ENCODE measurements around the gene ZNF503.

The ZNF503 gene

GRCh38 chr10:75435291-75435690 is 33.7 kb upstream of the ZNF503 start:
- no peak for DNase-seq
- TF ChIP-seq, protein P1, sequence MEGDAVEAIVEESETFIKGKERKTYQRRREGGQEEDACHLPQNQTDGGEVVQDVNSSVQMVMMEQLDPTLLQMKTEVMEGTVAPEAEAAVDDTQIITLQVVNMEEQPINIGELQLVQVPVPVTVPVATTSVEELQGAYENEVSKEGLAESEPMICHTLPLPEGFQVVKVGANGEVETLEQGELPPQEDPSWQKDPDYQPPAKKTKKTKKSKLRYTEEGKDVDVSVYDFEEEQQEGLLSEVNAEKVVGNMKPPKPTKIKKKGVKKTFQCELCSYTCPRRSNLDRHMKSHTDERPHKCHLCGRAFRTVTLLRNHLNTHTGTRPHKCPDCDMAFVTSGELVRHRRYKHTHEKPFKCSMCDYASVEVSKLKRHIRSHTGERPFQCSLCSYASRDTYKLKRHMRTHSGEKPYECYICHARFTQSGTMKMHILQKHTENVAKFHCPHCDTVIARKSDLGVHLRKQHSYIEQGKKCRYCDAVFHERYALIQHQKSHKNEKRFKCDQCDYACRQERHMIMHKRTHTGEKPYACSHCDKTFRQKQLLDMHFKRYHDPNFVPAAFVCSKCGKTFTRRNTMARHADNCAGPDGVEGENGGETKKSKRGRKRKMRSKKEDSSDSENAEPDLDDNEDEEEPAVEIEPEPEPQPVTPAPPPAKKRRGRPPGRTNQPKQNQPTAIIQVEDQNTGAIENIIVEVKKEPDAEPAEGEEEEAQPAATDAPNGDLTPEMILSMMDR (IDR thresholded peaks at IDR 0.05) = no peak
- Histone ChIP-seq H3K36me3 (no peaks in the 10 kb centered on the region), H3K4me1 (peaks cover 0 to 19% (median 10%) of the 10 kb centered on the region in 4 donors), H3K27me3 (no peaks in the 10 kb centered on the region), H3K9me3 (no peaks in the 10 kb centered on the region), H3K27ac (no peak overlapping the region), H3K4me3 (no peak overlapping the region)
- intact Hi-C loops (cut with DNase I; ENCODE audit: low total_unique reads) = no loop called here

- Histone ChIP-seq H3K27me3 (no peaks in the 10 kb centered on the region), H3K4me3 (no peak overlapping the region), H3K27ac (no peak overlapping the region), H3K36me3 (no peaks in the 10 kb centered on the region), H3K4me1 (peaks cover 0 to 19% (median 10%) of the 10 kb centered on the region in 4 donors), H3K9me3 (no peaks in the 10 kb centered on the region)
- TF ChIP-seq, protein P1 (IDR thresholded peaks at IDR 0.05) = no peak
- no peak for DNase-seq
- intact Hi-C loops (cut with DNase I; ENCODE audit: low total_unique reads) = no loop called here
Observed at GRCh38 chr10:75434291-75434690, 32.7 kb upstream of the ZNF503 start.

DNA sequence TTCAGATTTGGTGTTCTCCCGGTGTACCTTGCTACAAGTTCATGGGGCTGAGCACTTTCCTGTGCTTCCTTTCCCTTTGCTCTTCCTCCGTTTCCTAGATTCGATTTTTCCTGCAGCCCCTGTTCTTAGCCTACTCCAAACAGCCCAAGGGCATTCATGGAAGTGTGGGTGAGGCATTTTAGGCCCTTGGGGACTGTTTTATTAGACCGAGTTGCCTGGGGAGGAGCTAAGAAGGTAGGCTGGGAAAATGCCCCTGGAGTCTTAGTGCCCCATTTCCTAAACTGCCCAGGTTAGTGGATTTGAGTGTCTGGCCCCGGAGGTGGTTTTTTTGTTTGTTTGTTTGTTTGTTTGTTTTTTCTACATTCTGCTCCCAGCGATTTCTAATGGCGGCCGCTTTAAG is 31.7 kb upstream of the ZNF503 start:
- DNase-seq = no peak
- Histone ChIP-seq H3K9me3 (no peaks in the 10 kb centered on the region), H3K27ac (no peak overlapping the region), H3K4me3 (no peak overlapping the region), H3K27me3 (no peaks in the 10 kb centered on the region), H3K36me3 (no peaks in the 10 kb centered on the region), H3K4me1 (peaks cover 0 to 19% (median 10%) of the 10 kb centered on the region in 4 donors)
- TF ChIP-seq, protein P1 (IDR thresholded peaks at IDR 0.05) = no peak
- intact Hi-C loops (cut with DNase I; ENCODE audit: low total_unique reads) = no loop called here

DNA sequence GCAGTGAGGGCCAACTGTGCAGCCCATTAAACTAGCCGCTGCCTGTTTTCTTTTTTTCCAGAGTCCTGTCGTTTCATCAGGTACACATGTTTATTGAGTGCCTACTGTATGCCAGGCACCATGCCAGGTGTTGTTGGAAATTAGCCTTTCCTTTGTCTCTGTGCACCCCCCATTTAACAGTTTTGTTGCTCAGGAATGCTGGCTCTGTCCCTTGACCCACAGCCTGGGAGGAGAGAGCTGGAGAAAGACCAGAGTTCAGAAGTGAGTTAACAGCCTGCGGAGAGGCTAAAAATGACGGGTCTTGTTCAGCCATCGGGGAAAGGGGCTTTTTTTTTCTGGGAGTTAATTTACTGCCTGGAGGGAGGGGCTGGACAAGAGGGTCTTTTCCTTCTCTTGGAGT is 31.2 kb upstream of the ZNF503 start:
- Histone ChIP-seq H3K27ac (no peak overlapping the region), H3K4me3 (no peak overlapping the region), H3K9me3 (no peaks in the 10 kb centered on the region), H3K27me3 (no peaks in the 10 kb centered on the region), H3K36me3 (no peaks in the 10 kb centered on the region), H3K4me1 (peaks cover 0 to 19% (median 10%) of the 10 kb centered on the region in 4 donors)
- TF ChIP-seq, protein P1 (IDR thresholded peaks at IDR 0.05) = no peak
- no peak for DNase-seq
- intact Hi-C loops (cut with DNase I; ENCODE audit: low total_unique reads) = no loop called here

DNA sequence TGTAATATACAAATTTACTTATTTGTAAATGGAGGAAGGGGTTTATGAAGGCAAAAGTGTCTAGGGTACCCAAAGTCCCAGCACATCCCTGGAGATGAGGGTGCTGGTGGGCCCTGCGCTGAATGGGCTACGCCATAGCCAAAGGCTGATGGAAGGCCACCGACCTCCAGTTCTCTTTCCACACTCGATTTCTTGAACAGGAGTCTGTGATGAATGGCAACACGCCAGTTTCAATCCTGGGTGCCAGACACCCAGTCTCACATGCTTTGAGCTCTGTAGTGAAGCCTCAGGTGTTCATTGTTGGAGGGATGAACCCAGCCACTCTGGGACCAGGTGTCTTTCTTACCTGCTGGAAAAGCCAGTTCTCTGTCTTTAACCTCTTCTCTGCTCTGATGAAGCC is 30.6 kb upstream of the ZNF503 start:
- Histone ChIP-seq H3K4me1 (peaks cover 0 to 19% (median 10%) of the 10 kb centered on the region in 4 donors), H3K27ac (no peak overlapping the region), H3K9me3 (no peaks in the 10 kb centered on the region), H3K27me3 (no peaks in the 10 kb centered on the region), H3K4me3 (peak overlapping the region; percentile 58 to 67), H3K36me3 (no peaks in the 10 kb centered on the region)
- intact Hi-C loops (cut with DNase I; ENCODE audit: low total_unique reads) = no loop called here
- DNase-seq = no peak
- TF ChIP-seq, protein P1 (IDR thresholded peaks at IDR 0.05) = no peak
